GM19397 (cell line): ENCODE results near the gene GSE1.

Source experiments
- ATAC-seq: cut with Tn5 transposase; IDR thresholded peaks from one replicate; pipeline ENCODE4 v1.9.1; 2021; ENCODE audit warnings: mild to moderate bottlenecking, moderate library complexity; ENCODE audit not compliant: unreplicated experiment

The GSE1 gene

DNA sequence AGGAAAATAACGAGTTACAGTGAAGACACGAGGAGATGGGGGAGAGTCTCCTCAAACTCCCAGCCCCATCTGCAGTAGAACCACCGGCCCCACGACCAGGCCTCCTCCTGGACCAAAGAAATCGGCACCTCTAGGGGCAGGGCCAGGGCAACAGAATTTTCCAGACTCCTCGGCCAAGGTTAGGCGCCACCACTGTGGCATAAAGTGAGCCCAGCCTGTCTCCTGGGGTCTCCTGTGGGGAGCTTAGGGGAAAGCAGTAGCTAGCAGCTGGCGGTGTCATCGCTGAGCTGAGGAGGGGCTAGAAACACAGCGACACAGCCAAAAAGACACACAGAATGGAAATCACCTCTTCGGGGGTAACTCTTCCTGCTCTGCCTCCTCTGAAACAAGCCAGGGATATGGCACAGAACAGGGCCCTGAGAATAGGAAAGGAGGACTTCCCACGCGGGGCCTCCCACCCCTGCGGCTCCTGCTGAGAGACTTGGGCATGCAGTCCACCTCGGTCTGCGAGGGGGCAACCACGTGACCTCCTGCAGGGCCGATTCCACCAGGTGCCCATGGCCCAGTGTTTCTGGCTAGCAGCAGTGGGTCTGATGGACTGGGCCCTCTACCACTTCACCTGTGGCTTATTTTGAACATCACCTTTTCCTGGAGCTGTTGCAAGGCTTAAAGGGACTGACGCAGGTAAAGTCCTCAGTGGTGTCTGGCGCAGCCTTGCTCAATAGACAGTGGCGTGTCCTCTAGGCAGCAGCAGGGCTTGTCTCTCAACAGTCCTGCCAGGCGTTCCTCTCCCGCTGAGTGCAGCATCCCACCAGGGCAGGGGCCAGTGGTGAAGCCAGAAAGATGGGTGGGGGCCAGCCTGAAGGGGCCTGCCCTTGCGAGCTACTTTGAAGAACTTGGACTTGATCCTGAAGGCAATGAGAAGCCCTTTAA, 82.3 kb downstream of the GSE1 start:
- no peak for ATAC-seq

DNA sequence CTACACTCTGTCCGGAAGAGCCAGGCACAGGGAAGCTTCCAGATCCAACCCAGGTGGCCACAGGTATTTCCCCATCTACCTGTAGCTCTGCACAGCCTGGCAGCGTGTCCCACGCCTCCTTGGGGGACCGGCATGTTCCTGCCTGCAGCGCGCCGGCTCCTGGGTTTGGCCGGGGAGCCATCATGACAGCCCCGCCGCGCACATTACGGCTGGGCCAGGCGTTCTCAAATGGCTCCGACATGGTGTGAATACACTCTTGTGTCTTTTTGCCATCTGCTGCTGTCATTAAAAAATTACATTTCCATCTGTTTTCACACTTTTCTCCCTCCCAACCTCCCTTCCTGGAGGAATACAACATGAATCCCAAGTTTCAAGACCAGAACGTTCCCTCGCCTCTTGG, 83.7 kb downstream of the GSE1 start:
- ATAC-seq, result no peak

DNA sequence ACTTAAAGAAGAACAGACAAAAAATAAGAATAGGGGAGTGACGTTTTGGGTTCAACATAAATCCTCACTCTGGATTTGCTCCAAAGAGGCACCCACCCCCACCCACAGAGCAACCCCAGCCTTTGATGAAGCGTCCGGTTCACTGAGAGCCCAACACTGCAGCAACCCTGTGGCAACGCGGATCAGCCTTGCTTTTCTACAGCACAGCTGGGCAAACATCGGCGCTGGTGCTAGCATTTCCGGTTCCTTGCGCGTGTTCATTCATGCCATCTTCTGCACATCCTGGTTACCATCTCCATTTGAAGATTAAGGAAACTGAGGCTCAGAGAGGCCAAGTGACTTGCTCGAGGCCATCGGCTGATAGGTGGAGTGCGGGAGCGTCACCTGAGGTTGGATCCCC, 84.3 kb downstream of the GSE1 start:
- ATAC-seq, result no peak

DNA sequence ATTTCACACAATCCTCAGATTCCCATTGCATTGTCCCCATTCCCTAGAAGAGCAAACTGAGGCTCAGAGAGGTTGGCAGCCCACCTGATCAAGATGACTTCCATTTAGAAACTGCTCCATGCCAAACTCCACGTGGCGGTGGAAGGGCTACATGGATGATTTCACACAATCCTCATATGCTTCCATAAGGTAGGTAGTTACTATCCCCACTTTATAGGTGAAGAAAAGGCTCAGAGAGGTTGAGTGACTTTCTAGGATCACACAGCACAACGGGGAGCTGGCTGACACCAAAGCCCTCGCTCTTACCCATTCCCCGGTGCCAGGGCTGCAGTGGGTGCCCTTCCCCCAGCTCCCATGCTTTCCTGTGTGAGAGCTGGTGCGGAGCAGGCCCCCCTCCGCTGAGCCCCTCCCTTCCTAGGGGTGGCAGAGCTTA, 85.4 kb downstream of the GSE1 start:
- no peak for ATAC-seq

DNA sequence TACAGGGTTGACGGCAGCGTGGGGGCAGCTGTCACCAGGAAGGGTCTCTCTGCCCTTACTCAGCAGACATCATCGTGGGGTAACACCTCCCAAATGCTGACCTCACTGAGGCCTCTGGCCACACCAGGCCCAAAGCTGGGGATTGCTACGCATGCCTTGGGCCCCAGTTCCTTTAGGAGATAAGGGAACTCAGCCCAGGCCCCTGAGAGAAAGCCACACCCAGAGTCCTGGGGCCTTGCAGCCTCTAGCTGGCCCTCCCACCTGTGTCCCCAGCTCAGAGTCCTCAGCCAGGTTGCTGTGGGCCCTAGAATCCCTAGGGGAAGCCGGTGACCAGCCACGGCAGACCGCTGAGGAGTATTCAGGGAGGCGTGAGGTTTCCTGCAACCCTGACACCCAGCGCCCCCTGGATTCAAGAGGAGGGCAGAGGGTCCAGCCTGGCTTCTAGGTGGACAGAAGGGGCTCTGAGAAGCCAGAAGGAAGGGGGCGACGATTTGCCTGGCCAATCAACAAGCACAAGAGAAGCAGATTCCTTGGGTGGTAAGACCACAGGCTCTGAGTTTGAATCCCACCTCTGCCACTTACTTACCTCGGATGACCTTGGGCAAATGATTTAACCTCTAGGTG, 85.9 kb downstream of the GSE1 start:
- no peak for ATAC-seq

DNA sequence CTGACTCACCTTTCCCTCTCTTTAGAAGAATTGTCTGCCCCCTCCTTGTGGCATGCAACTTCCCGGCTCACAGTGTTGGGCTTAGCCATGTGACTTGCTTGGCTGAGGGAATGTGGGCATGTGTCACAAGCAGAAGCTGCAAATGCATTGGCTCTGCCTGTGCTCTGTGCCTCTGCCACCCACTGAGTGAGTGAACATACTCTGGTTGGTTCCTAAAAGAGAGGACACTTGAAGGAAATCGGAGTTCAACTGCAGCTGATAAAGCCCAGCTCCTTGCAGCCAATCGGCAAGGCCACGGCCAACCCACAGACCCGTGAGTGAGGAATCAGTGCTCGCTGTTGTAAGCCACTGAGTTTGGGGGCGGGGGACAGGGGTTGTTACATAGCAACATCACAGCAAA, 86.5 kb downstream of the GSE1 start:
- no peak for ATAC-seq

DNA sequence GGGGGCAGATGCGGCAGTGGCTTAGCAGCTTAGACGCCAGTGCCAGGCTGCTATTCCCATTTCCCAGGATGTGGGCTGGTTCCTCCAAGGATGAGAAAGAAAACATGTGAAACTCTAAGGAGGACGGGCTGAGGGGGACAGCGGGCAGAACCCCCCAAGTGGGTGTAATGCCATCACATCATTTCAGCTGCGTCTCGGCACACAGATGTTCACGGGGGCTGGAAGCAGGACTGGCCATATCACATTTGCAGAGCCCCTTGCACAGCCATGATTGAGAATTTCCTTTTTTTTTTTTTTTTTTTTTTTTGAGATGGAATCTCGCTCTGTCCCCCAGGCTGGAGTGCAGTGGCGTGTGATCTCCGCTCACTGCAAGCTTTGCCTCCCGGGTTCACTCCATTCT, 90.9 kb downstream of the GSE1 start:
- ATAC-seq, result no peak

DNA sequence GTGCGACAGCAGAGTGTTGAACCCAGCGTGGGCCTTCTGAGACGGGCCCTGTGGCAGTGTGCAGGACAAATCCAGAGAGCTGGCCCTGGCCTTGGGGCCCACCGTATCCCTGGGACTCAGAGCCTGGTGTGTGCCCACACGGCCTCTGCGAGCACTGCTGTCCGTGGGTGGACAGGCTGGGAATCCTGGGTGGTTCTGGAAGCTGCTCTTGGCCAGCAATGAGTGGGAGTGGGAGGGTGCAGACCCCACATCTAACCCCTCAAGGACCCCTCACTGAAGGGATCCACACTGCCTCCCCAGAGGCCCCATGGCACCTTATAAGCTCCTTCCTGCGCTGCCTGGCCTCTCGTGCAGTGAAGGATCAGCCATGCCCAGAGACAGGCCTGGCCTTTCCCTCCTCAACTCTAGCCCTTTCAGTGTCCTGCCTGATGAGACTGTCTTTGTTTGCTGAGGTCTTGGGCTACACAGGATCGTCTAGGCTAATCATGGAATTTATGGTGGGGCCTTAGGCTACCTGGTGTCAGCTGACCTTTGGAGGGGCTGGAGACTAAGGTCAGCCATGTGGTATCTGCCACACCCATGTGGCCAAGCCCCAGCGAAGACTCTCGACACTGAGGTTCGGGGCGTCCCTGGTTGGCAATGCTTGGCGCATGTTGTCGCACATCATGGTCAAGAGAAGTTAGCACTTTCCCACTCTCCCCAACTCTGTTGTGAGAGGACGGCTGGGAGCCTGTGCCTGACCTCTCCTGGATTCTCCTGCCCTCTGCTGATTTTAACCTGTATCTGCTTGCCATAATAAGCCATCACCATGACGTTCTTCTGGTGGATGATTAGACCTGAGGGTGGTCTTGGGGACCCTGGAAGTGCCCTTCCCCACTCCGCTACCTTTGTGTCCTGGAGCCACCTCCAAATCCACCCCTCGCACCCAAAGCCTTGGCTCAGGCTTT, 92.1 kb downstream of the GSE1 start:
- no peak for ATAC-seq

DNA sequence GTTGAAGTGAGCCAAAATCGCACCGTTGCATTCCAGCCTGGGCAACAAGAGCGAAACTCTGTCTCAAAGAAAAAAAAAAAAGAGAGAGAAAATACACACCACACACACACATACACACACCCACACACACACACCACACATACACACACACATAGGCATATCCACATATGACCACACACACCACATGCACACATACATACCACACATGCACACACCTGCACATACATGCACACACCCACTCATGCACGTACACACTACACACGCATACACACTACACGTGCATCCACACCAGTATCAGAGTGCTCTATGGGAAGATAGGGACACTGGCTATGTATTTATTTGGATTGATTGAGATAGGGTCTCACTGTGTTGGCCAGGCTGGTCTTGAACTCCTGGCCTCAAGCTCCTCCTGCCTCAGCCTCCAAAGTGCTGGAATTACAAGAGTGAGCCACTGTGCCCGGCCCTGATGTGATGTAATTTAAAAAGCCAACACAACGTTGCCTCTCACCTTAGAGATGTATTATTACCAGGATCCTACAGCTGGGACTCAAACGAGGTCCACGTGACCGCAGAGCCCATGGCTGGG, 93.4 kb downstream of the GSE1 start:
- no peak for ATAC-seq

DNA sequence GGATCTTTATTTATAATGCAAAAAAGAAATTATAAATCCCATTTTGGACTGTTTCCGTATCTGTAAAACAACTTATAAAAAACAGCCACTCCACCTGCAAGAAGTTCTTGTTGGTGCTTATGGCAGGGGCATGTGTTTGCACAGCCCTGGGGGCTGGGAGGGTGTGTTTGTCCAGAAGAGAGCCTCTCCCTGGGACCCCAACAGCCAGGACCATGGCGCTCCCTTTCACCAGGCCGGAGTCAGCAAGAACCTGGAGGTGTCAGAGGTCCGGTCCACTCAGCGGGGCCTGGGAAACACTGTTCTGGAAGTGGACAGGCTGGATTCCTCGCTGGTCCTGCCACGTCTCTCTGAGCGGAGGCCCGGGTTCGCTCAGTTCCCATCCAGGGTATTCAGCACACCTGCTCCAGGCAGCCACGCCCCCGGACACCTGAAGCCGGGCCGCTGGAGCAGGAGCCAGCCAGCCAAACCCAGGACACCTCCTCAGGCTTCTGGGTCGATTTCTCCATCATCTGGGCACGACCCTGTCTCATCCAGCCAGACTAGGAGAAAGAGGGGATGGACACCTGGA, 94.5 kb downstream of the GSE1 start:
- ATAC-seq, result no peak

DNA sequence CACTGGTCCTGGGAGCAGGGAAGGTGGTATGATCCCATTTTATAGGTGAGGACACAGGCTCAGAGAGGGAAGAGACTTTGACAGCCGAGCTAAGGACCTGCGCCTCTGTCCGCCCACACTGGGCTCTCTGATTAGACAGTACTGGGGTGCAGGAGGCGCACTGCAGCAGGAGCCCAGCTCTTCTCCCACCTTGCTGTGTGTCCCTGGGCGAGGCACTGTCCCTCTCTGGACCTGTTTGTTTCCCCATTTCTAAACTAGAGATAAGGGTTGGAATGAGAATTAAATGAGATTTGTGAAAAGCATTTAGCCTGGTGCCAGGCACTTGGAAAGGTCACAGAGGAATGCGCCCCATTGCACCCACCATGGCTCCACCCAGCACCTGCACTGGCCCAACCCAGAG, 95.2 kb downstream of the GSE1 start:
- no peak for ATAC-seq

DNA sequence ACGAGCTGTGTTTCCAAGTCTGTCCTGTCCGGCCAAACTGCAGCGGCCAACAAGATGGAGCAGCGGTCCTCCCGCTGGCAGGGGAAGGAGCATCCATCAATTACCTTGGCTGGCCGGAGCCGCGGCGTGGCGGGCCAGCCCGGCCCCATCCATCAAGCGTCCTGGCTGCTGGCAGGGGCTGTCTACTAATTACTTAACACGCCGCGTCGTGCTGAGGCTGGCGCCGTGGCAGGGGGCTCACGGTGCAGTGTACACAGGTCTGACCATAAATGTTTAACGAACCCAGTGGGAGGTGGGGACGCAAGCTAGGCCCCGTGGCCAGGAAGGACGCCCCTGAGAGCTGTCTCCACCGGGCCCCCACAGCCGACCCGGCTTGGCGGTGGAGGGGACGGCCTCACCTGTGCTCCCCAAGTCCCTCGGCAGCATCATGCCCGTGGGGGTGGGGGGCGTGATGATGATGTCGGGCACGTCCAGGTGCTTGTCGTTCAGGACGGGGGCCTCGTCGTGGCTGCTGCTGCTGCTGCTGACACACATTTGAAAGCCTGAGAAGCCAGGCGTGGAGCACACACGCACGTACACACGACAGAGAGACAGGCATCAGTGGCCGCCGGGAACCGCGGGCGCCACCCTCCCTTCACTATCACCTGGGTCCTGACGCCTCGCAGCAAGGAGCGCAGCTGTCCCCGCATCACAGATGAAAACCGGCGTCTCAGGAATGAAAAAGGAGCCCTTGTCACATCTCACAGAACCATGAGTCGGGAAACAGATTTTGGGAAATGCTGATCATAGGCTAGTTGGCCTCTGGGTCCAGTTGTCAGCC, 96.9 kb downstream of the GSE1 start:
- no peak for ATAC-seq

DNA sequence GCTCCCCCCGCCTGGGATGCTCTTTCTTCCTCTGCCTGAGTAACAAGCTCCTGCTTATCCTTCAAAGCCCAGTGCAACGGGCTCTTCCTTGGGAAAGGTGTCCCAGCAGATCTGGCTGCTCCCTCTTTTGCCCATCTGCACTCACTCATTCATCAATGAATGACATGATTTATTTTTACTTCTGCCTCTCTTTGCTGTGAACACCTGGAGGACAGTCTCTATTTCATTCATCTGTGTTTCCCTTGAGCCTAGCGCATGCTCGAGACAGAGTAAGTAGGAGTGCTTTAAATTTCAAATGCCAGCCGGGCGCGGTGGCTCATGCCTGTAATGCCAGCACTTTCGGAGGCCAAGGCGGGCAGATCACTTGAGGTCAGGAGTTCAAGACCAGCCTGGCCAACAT, 97.6 kb downstream of the GSE1 start:
- ATAC-seq, result no peak

DNA sequence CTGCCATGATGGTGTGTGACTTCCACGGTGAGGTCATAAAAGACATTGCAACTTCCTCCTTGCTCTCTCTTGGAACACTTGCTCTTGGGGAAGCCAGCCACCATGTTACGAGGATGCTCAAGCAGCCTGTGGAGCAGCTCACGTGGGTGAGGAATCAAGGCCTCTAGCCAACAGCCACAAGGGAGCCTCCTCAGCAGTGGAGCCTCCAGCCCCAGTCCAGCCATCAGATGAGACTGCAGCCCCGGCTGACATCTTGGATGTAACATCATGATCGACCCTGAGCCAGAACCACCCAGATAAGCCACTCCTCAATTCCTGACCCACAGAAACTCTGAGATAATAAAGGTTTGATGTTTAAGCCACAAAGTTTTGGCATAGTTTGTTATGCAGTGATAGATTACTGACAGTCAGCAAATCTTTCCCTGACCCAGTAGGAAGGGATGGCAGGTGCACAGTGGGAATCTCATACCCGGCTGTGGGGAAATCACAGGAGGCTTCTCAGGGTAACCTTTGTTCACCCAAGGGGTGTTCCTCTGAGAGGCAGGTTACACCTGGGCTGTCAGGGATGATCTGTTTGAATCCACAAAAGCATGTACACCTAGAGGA, 99.0 kb downstream of the GSE1 start:
- no peak for ATAC-seq

DNA sequence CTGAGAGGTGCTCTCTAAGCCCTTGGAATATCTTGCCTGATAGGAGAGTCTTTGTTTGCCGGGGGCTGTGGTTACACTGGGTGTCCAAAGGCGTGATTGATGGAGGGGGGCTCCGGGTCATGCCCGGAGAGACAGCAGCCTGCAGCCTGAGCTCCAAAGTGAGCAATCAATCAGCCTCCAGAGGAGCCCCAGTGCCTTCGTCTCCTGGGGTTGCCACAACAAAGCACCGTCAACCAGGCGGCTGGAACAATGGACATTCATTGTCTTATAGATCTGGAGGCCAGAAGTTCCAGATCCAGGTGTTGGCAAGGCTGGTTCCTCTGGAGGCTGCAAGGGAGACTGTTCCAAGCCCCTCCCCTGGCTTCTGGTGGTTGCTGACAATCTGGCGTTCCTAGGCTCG, 99.7 kb downstream of the GSE1 start:
- ATAC-seq, result no peak

DNA sequence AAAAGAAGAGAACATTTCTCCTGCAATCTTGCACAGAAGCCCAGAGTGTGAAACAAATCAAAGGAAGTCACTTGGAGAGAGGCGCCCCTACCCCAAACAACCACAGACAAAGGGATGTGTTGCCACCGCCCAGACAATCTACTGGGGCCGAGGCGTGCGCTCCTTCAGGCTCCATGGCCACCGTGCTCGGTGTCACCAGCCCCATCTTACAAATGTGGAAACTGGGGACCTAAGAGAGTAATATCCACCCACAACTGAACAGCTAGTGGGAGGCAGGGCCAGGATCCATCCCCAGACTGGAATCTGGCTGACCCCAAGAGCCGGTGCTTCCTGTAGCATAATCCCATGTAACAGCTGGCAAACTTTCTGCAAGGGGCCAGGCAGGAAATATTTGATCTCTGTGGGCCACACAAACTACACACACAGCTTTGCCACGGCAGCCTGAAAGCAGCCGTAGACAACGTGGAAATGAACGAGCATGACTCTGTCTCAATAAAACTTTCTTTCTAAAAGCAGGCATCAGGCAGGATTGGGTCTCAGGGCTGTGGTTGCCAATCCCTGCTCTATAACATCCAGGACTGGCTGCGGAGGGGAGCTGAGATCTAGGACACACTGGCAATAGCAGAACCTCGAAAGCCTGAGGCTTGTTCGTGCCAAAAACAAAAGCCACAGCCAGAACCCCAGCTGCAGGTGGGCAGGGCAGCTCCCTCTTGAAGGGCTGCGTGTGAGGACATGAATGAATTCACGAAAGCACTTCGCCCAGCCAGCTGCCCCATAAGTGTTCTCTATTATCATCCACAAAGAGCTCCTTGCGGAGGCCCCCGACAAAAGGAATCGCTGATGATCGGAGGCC, 102.3 kb downstream of the GSE1 start:
- no peak for ATAC-seq

DNA sequence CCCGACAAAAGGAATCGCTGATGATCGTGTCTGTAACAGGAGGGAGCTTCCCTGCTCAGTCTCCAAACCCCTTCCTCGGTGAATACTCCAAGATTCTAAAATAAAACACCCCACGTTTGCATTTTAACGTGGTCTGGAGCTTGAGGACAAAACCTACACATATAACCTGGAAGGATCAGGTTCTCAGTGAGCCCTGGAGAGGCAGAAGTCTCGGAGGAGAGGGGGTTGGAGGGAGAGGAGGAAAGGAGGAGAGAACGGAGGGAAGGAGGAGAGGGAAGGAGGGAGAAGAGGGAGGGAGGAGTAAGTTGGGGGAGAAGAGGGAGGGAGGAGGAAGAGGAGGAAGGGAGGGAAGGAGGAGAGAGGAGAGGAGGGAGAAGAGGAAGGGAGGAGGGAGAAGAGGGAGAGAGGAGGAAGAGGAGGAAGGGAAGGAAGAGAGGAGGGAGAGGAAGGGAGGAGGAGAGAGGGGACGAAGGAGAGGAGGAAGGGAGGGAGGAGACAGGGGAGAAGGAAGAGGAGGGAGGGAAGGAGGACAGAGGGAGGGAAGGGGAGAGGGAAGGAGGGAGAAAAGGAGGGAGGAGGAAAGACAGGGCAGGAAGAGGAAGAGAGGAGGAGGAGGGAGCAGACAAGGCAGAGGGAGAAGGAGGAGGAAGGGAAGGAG, 103.0 kb downstream of the GSE1 start:
- ATAC-seq, result no peak

DNA sequence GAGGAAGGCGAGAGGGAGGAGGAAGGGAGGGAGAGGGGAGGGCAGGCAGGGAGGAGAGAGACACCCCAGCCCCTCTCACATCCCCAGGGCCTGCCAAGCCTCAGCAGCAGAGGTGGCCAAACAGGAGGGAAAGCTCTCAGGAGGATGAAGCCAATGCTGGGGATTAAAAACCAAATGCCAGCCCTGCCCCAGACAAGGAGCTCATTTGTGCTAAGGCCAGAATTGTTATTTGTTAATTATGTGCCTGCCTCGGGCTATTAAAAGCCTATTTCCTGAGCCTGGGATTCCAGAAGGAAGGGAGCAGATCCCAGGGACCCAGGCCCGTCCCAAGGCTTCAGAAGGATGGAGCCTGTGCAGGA, 103.5 kb downstream of the GSE1 start:
- ATAC-seq, result no peak
